HEK293 (cell line): Measurements from ENCODE around the gene FAM83C.

ENCODE experiments used
- CTCF ChIP-seq: fragments of 450-650 bp; formaldehyde crosslinking; IDR thresholded peaks from 2 replicates; pipeline ENCODE4 v1.5.1; 2016; ENCODE audit warnings: missing biosample characterization, missing genetic modification characterization
- SP2 ChIP-seq: fragments of 450-650 bp; formaldehyde crosslinking; IDR thresholded peaks from 2 replicates; pipeline ENCODE4 v1.5.1; 2016; ENCODE audit warnings: missing biosample characterization, missing genetic modification characterization
- ZBTB7A ChIP-seq: fragments of 450-650 bp; formaldehyde crosslinking; IDR thresholded peaks from 2 replicates; pipeline ENCODE4 v1.5.1; 2016; ENCODE audit warnings: low read depth, missing biosample characterization, missing genetic modification characterization
- ZFP41 ChIP-seq: fragments of 450-650 bp; formaldehyde crosslinking; IDR thresholded peaks from 2 replicates; pipeline ENCODE4 v1.5.1; 2016; ENCODE audit warnings: missing biosample characterization, missing genetic modification characterization, borderline replicate concordance
- ZNF184 ChIP-seq: fragments of 450-650 bp; IDR thresholded peaks from 2 replicates; pipeline ENCODE4 v1.5.1; 2018; ENCODE audit warnings: missing biosample characterization, mild to moderate bottlenecking, missing genetic modification characterization
- ZNF600 ChIP-seq: fragments of 450-650 bp; formaldehyde crosslinking; IDR thresholded peaks from 2 replicates; pipeline ENCODE4 v1.5.1; 2016; ENCODE audit warnings: missing biosample characterization, missing genetic modification characterization
- TF ChIP-seq, protein P1 (sequence below): fragments of 450-650 bp; formaldehyde crosslinking; IDR thresholded peaks from 2 replicates; pipeline ENCODE4 v1.5.1; 2016; ENCODE audit warnings: missing biosample characterization, missing genetic modification characterization
- TF ChIP-seq, protein P2 (sequence below): fragments of 450-650 bp; formaldehyde crosslinking; IDR thresholded peaks from 2 replicates; pipeline ENCODE4 v1.5.1; 2016; ENCODE audit warnings: missing biosample characterization, missing genetic modification characterization

- TF ChIP-seq, protein P1, sequence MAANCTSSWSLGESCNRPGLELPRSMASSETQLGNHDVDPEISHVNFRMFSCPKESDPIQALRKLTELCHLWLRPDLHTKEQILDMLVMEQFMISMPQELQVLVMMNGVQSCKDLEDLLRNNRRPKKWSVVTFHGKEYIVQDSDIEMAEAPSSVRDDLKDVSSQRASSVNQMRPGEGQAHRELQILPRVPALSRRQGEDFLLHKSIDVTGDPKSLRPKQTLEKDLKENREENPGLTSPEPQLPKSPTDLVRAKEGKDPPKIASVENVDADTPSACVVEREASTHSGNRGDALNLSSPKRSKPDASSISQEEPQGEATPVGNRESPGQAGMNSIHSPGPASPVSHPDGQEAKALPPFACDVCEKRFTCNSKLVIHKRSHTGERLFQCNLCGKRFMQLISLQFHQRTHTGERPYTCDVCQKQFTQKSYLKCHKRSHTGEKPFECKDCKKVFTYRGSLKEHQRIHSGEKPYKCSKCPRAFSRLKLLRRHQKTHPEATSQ (tag by site-specific recombination) = no peak
- TF ChIP-seq ZBTB7A (tag by site-specific recombination) = no peak
- no peak for TF ChIP-seq ZFP41 (tag by site-specific recombination)
- TF ChIP-seq CTCF (tag by site-specific recombination) = no peak
- TF ChIP-seq, protein P2, sequence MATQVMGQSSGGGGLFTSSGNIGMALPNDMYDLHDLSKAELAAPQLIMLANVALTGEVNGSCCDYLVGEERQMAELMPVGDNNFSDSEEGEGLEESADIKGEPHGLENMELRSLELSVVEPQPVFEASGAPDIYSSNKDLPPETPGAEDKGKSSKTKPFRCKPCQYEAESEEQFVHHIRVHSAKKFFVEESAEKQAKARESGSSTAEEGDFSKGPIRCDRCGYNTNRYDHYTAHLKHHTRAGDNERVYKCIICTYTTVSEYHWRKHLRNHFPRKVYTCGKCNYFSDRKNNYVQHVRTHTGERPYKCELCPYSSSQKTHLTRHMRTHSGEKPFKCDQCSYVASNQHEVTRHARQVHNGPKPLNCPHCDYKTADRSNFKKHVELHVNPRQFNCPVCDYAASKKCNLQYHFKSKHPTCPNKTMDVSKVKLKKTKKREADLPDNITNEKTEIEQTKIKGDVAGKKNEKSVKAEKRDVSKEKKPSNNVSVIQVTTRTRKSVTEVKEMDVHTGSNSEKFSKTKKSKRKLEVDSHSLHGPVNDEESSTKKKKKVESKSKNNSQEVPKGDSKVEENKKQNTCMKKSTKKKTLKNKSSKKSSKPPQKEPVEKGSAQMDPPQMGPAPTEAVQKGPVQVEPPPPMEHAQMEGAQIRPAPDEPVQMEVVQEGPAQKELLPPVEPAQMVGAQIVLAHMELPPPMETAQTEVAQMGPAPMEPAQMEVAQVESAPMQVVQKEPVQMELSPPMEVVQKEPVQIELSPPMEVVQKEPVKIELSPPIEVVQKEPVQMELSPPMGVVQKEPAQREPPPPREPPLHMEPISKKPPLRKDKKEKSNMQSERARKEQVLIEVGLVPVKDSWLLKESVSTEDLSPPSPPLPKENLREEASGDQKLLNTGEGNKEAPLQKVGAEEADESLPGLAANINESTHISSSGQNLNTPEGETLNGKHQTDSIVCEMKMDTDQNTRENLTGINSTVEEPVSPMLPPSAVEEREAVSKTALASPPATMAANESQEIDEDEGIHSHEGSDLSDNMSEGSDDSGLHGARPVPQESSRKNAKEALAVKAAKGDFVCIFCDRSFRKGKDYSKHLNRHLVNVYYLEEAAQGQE (tag by site-specific recombination) = no peak
- TF ChIP-seq ZNF600 (tag by site-specific recombination) = no peak
- TF ChIP-seq SP2 (tag by site-specific recombination) = no peak
- no peak for TF ChIP-seq ZNF184 (tag by site-specific recombination)
These were observed at the start of gene FAM83C for GRCh38 chr20:35291654-35292503.
